OCI-LY1 (cell line): ENCODE data around the gene GIGYF2.

Source experiments
- H2AFZ ChIP-seq: fragments of 200-600 bp; sonication (generic), shearing (Covaris generic); 2 replicates; pipeline ENCODE4 v1.6.0; 2014; ENCODE audit warnings: antibody characterized with exemption, mild to moderate bottlenecking, low read length
- H3F3A ChIP-seq: fragments of 200-600 bp; sonication (generic), shearing (Covaris generic); 2 replicates; pipeline ENCODE4 v1.6.0; 2014; ENCODE audit warnings: mild to moderate bottlenecking, antibody characterized with exemption, low read length, moderate library complexity; ENCODE audit not compliant: insufficient read depth
- H3K27ac ChIP-seq: fragments of 200-600 bp; sonication (generic); 2 replicates; pipeline ENCODE4 v1.5.1; 2014; ENCODE audit warnings: low read length, mixed run types, mild to moderate bottlenecking, low read depth; ENCODE audit not compliant: poor library complexity, severe bottlenecking
- H3K27me3 ChIP-seq: fragments of 200-600 bp; sonication (generic); 2 replicates; pipeline ENCODE4 v1.6.0; 2014; ENCODE audit warnings: antibody characterized with exemption, mild to moderate bottlenecking, low read length, moderate library complexity; ENCODE audit not compliant: insufficient read depth
- H3K36me3 ChIP-seq: fragments of 200-600 bp; sonication (generic); 2 replicates; pipeline ENCODE4 v1.6.1; 2014; ENCODE audit warnings: mild to moderate bottlenecking, antibody characterized with exemption, low read length, moderate library complexity, mixed read lengths; ENCODE audit not compliant: insufficient read depth
- H3K4me1 ChIP-seq: fragments of 200-600 bp; sonication (generic); 2 replicates; pipeline ENCODE4 v1.5.1; 2014; ENCODE audit warnings: mild to moderate bottlenecking, low read length, moderate library complexity; ENCODE audit not compliant: insufficient read depth, severe bottlenecking
- H3K4me2 ChIP-seq: fragments of 200-600 bp; sonication (generic), shearing (Covaris generic); 2 replicates; pipeline ENCODE4 v1.6.1; 2014; ENCODE audit warnings: low read length
- H3K4me3 ChIP-seq: fragments of 200-600 bp; sonication (generic); 2 replicates; pipeline ENCODE4 v1.5.1; 2014; ENCODE audit warnings: low read length, low read depth, mild to moderate bottlenecking, mixed read lengths; ENCODE audit not compliant: poor library complexity, severe bottlenecking
- H3K79me2 ChIP-seq: fragments of 200-600 bp; shearing (Covaris generic); 2 replicates; pipeline ENCODE4 v1.6.1; 2016; ENCODE audit warnings: mixed run types, low read length, mixed read lengths; ENCODE audit not compliant: insufficient read depth
- H3K9ac ChIP-seq: fragments of 200-600 bp; sonication (generic), shearing (Covaris generic); 2 replicates; pipeline ENCODE4 v1.6.1; 2014; ENCODE audit warnings: mild to moderate bottlenecking, low read length, mixed read lengths
- H3K9me2 ChIP-seq: fragments of 200-600 bp; sonication (generic), shearing (Covaris generic); 2 replicates; pipeline ENCODE4 v1.6.1; 2014; ENCODE audit warnings: low read depth, mild to moderate bottlenecking, low read length, mixed read lengths
- H3K9me3 ChIP-seq: fragments of 200-600 bp; shearing (Covaris generic); 2 replicates; pipeline ENCODE4 v1.6.1; 2014; ENCODE audit warnings: low read length, mixed read lengths
- H4K20me1 ChIP-seq: fragments of 200-600 bp; sonication (generic), shearing (Covaris generic); 2 replicates; pipeline ENCODE4 v1.6.0; 2016; ENCODE audit warnings: mild to moderate bottlenecking, low read length; ENCODE audit not compliant: insufficient read depth
- CTCF ChIP-seq: fragments of 200-600 bp; sonication (generic), shearing (Covaris generic); IDR thresholded peaks from 2 replicates; pipeline ENCODE4 v1.5.1; 2017; ENCODE audit warnings: mild to moderate bottlenecking, antibody characterized with exemption, low read length, moderate library complexity, mixed read lengths
- EZH2 ChIP-seq: fragments of 200-600 bp; sonication (generic), shearing (Covaris generic); IDR thresholded peaks from 2 replicates; pipeline ENCODE4 v1.8.0; 2017; ENCODE audit warnings: borderline replicate concordance, mixed run types, mild to moderate bottlenecking, antibody characterized with exemption, low read length, moderate library complexity, mixed read lengths

Gene GIGYF2

GRCh38 chr2:232789082-232789481 lies 92.0 kb downstream of the GIGYF2 start:
- no peak overlapping the region for H3K4me2 ChIP-seq
- no peak overlapping the region for H3K27ac ChIP-seq
- no peaks in the 10 kb centered on the region for H3K9me2 ChIP-seq
- no peak overlapping the region for H3K4me3 ChIP-seq
- H2AFZ ChIP-seq: no peak overlapping the region
- H4K20me1 ChIP-seq: no peaks in the 10 kb centered on the region
- no peaks in the 10 kb centered on the region for H3F3A ChIP-seq
- H3K36me3 ChIP-seq: peaks cover 71% of the 10 kb centered on the region
- H3K79me2 ChIP-seq: no peaks in the 10 kb centered on the region
- no peak overlapping the region for H3K9ac ChIP-seq
- no peaks in the 10 kb centered on the region for H3K9me3 ChIP-seq
- H3K27me3 ChIP-seq: no peaks in the 10 kb centered on the region
- no peaks in the 10 kb centered on the region for H3K4me1 ChIP-seq
- TF ChIP-seq EZH2: no peak
- TF ChIP-seq CTCF: no peak

- Histone ChIP-seq H3K9me3 (no peaks in the 10 kb centered on the region), H3K9ac (no peak overlapping the region), H2AFZ (no peak overlapping the region), H3K79me2 (no peaks in the 10 kb centered on the region), H3F3A (no peaks in the 10 kb centered on the region), H3K4me3 (no peak overlapping the region), H3K9me2 (no peaks in the 10 kb centered on the region), H3K36me3 (peaks cover 87% of the 10 kb centered on the region), H3K27me3 (no peaks in the 10 kb centered on the region), H3K4me1 (no peaks in the 10 kb centered on the region), H4K20me1 (no peaks in the 10 kb centered on the region), H3K27ac (no peak overlapping the region), H3K4me2 (no peak overlapping the region)
- no peak for TF ChIP-seq CTCF
- TF ChIP-seq EZH2: no peak
Observed at GRCh38 chr2:232791518-232791917, 94.4 kb downstream of the GIGYF2 start.

- Histone ChIP-seq H3K4me1 (no peaks in the 10 kb centered on the region), H2AFZ (no peak overlapping the region), H3K4me2 (no peak overlapping the region), H3K27me3 (no peaks in the 10 kb centered on the region), H3K4me3 (no peak overlapping the region), H3K9ac (no peak overlapping the region), H3K36me3 (peaks cover 88% of the 10 kb centered on the region), H3K79me2 (no peaks in the 10 kb centered on the region), H4K20me1 (no peaks in the 10 kb centered on the region), H3K27ac (no peak overlapping the region), H3F3A (no peaks in the 10 kb centered on the region), H3K9me3 (no peaks in the 10 kb centered on the region), H3K9me2 (no peaks in the 10 kb centered on the region)
- TF ChIP-seq CTCF (no peak), EZH2 (no peak)
Observed at GRCh38 chr2:232793271-232793670, 96.1 kb downstream of the GIGYF2 start.
